ENCODE measurements around the gene PMF1. TPM values are rescaled to one million over a fixed set of nuclear protein-coding genes. Genes with fewer than 3 reads are reported as not detected.

The PMF1 gene
- total RNA-seq, 1 donor from 2014 or later = 61.4 TPM

- no peak for DNase-seq (ENCODE audit: low spot score in 2 of 2)
- TF ChIP-seq CTCF (IDR thresholded peaks at IDR 0.05) = no peak
- peaks cover 7 to 9% of the 10 kb centered on the region in 2 donors for H3K4me1 ChIP-seq
Measured at GRCh38 chr1:156196445-156196844, 16.4 kb upstream of the PMF1 start.

GRCh38 chr1:156198831-156199349, 13.9 kb upstream of the PMF1 start:
- H3K36me3 ChIP-seq = peaks cover 5 to 23% of the 10 kb centered on the region in 2 donors
- no peak overlapping the region for H3K27ac ChIP-seq
- intact Hi-C loops (cut with DNase I) = no loop called here
- H3K4me1 ChIP-seq = peaks cover 0 to 6% of the 10 kb centered on the region in 2 donors
- no peak for TF ChIP-seq CTCF (IDR thresholded peaks at IDR 0.05)
- no peaks in the 10 kb centered on the region for H3K9me3 ChIP-seq
- H3K4me3 ChIP-seq = no peak overlapping the region
- no peak for DNase-seq (ENCODE audit: low spot score in 2 of 2)
- H3K27me3 ChIP-seq = no peaks in the 10 kb centered on the region

More at GRCh38 chr1:156196445-156196844, 16.4 kb upstream of the PMF1 start:
- Histone ChIP-seq H3K27ac (no peak overlapping the region), H3K4me3 (no peak overlapping the region), H3K9me3 (no peaks in the 10 kb centered on the region), H3K36me3 (peaks cover 5 to 15% of the 10 kb centered on the region in 2 donors), H3K27me3 (no peaks in the 10 kb centered on the region)
- intact Hi-C loops (cut with DNase I) = no loop called here

GRCh38 chr1:156200044-156200443, 12.8 kb upstream of the PMF1 start:
- H3K36me3 ChIP-seq = peaks cover 5 to 29% of the 10 kb centered on the region in 2 donors
- no peak overlapping the region for H3K27ac ChIP-seq
- no peak overlapping the region for H3K4me3 ChIP-seq
- no peaks in the 10 kb centered on the region for H3K27me3 ChIP-seq
- DNase-seq (ENCODE audit: low spot score in 2 of 2) = no peak
- intact Hi-C loops (cut with DNase I) = no loop called here
- H3K4me1 ChIP-seq = peaks cover 0 to 3% of the 10 kb centered on the region in 2 donors
- no peak for TF ChIP-seq CTCF (IDR thresholded peaks at IDR 0.05)
- no peaks in the 10 kb centered on the region for H3K9me3 ChIP-seq

GRCh38 chr1:156203331-156203730, 9.5 kb upstream of the PMF1 start:
- Histone ChIP-seq H3K4me3 (no peak overlapping the region), H3K27ac (peak overlapping the region in 1 of 2 donors; percentile 10), H3K27me3 (no peaks in the 10 kb centered on the region), H3K36me3 (peaks cover 18 to 50% of the 10 kb centered on the region in 2 donors), H3K4me1 (peaks cover 0 to 3% of the 10 kb centered on the region in 2 donors), H3K9me3 (no peaks in the 10 kb centered on the region)
- DNase-seq (ENCODE audit: low spot score in 2 of 2) = no peak
- intact Hi-C loops (cut with DNase I) = no loop called here
- no peak for TF ChIP-seq CTCF (IDR thresholded peaks at IDR 0.05)

GRCh38 chr1:156204686-156205085, 8.1 kb upstream of the PMF1 start:
- DNase-seq (ENCODE audit: low spot score in 2 of 2) = no peak
- Histone ChIP-seq H3K36me3 (peaks cover 18 to 57% of the 10 kb centered on the region in 2 donors), H3K27ac (no peak overlapping the region), H3K4me1 (peaks cover 0 to 3% of the 10 kb centered on the region in 2 donors), H3K4me3 (no peak overlapping the region), H3K27me3 (no peaks in the 10 kb centered on the region), H3K9me3 (no peaks in the 10 kb centered on the region)
- intact Hi-C loops (cut with DNase I) = no loop called here
- TF ChIP-seq CTCF (IDR thresholded peaks at IDR 0.05) = no peak
